B cell (primary cell): ENCODE measurements around the gene PLCL1. TPM values are rescaled to one million over a fixed set of nuclear protein-coding genes. Genes with fewer than 3 reads are reported as not detected.
A peak's percentile ranks its signal among the peaks of the same experiment; 100 is the strongest.

ENCODE experiments used
- ATAC-seq: fragments of 200-7000 bp; cut with Tn5 transposase; one replicate; pipeline ENCODE4 v1.10.0; 2021; ENCODE audit warnings: low read depth, mild to moderate bottlenecking, moderate number of reproducible peaks, moderate library complexity
- CTCF ChIA-PET: fragments of 350-600 bp; sonication (Branson Sonifier 250); formaldehyde crosslinking; loops from one replicate; lab custom pipeline; 2021; ENCODE audit warnings: antibody characterized with exemption, inconsistent platforms; lab: Charles Lee
- POLR2A ChIA-PET: fragments of 350-600 bp; sonication (Branson Sonifier 250); formaldehyde crosslinking; loops from one replicate; lab custom pipeline; 2021; ENCODE audit warnings: antibody characterized with exemption; lab: Charles Lee
- DNase-seq: peaks from one replicate; pipeline ENCODE4 v3.0.0; 2013
- H2AFZ ChIP-seq: 2 replicates; pipeline ENCODE4 v1.6.1; 2012; ENCODE audit warnings: mild to moderate bottlenecking, low read depth, low read length; ENCODE audit not compliant: insufficient read depth, poor library complexity, severe bottlenecking
- H3K27ac ChIP-seq, 2 donors: 1 replicate in 1 of 2; 2 replicates in 1 of 2; pipeline ENCODE4 v1.5.1; 2012 to 2013; ENCODE audit warnings: low read length in 2 of 2, mild to moderate bottlenecking in 2 of 2, moderate library complexity in 1 of 2
- H3K27me3 ChIP-seq, 4 experiments: fragments of 200-600 bp in 1 of 4; sonication (generic) in 1 of 4; replicated peaks in 1 of 4; 1 replicate in 2 of 4; 2 replicates in 2 of 4; pipeline versions ENCODE4 v1.6.1 to v1.7.0; 2013 to 2016; ENCODE audit warnings: low read length in 3 of 4, mild to moderate bottlenecking in 2 of 4, mixed read lengths in 1 of 4, moderate library complexity in 1 of 4; ENCODE audit not compliant: insufficient read depth in 4 of 4, control insufficient read depth in 3 of 4; ENCODE audit errors: control extremely low read depth in 1 of 4
- H3K36me3 ChIP-seq, 2 experiments: replicated peaks in 1 of 2; 1 replicate in 1 of 2; 2 replicates in 1 of 2; pipeline versions ENCODE4 v1.6.1 to v1.7.1; 2013; ENCODE audit warnings: low read length in 1 of 2; ENCODE audit not compliant: insufficient read depth in 2 of 2, control insufficient read depth in 1 of 2; ENCODE audit errors: control extremely low read depth in 1 of 2, extremely low read depth in 1 of 2
- H3K4me1 ChIP-seq, 2 donors: fragments of 200-600 bp in 1 of 2; sonication (generic) in 1 of 2; 1 replicate in 1 of 2; 2 replicates in 1 of 2; pipeline versions ENCODE4 v1.5.1 to v1.6.1; 2013 to 2017; ENCODE audit warnings: low read length in 2 of 2; ENCODE audit not compliant: control insufficient read depth in 2 of 2, insufficient read depth in 2 of 2
- H3K4me2 ChIP-seq: replicated peaks from 2 replicates; pipeline ENCODE3; 2012; ENCODE audit warnings: mild to moderate bottlenecking, low read depth, low read length; ENCODE audit not compliant: poor library complexity, severe bottlenecking
- H3K4me3 ChIP-seq, 5 experiments: fragments of 200-600 bp in 1 of 5; sonication (generic) in 1 of 5; 1 replicate in 3 of 5; 2 replicates in 2 of 5; pipeline versions ENCODE4 v1.5.1 to v1.7.0; 2011 to 2016; ENCODE audit warnings: low read length in 4 of 5, mild to moderate bottlenecking in 4 of 5, low read depth in 2 of 5, control low read depth in 1 of 5, moderate library complexity in 1 of 5; ENCODE audit not compliant: insufficient read depth in 1 of 5; ENCODE audit errors: control extremely low read depth in 1 of 5, extremely low read depth in 1 of 5
- H3K79me2 ChIP-seq: fragments of 200-600 bp; sonication (generic); one replicate; pipeline ENCODE4 v1.6.0; 2016; ENCODE audit warnings: low read length; ENCODE audit not compliant: control insufficient read depth, insufficient read depth
- H3K9ac ChIP-seq: fragments of 200-600 bp; sonication (generic); 2 replicates; pipeline ENCODE4 v1.6.1; 2017; ENCODE audit warnings: mild to moderate bottlenecking, low read length, moderate library complexity
- H3K9me3 ChIP-seq, 3 donors: one replicate each; pipeline versions ENCODE4 v1.6.1 to v1.7.1; 2013; ENCODE audit warnings: low read length in 2 of 3; ENCODE audit not compliant: control insufficient read depth in 2 of 3, insufficient read depth in 1 of 3; ENCODE audit errors: control extremely low read depth in 1 of 3
- H4K20me1 ChIP-seq: 2 replicates; pipeline ENCODE4 v1.6.0; 2012; ENCODE audit warnings: mild to moderate bottlenecking, low read length; ENCODE audit not compliant: insufficient read depth, control insufficient read depth, poor library complexity, severe bottlenecking
- H3K27ac Mint-ChIP-seq: one replicate; pipeline ENCODE4 v1.8.0; 2021; ENCODE audit warnings: mixed read lengths
- H3K27me3 Mint-ChIP-seq: one replicate; pipeline ENCODE4 v1.8.0; 2021; ENCODE audit warnings: mixed read lengths
- H3K4me1 Mint-ChIP-seq: one replicate; pipeline ENCODE4 v1.8.0; 2021; ENCODE audit warnings: mixed read lengths
- H3K4me3 Mint-ChIP-seq: one replicate; pipeline ENCODE4 v1.8.0; 2021; ENCODE audit warnings: mixed read lengths
- H3K9me3 Mint-ChIP-seq: one replicate; pipeline ENCODE4 v1.8.0; 2022; ENCODE audit warnings: mixed read lengths; ENCODE audit not compliant: insufficient read depth
- EZH2 ChIP-seq: IDR thresholded peaks from 2 replicates; pipeline ENCODE4 v1.6.1; 2012; ENCODE audit warnings: borderline replicate concordance, low read depth, mild to moderate bottlenecking, moderate library complexity, low read length; ENCODE audit not compliant: insufficient read depth, poor library complexity, severe bottlenecking
- WGBS: methylation state at CpG from one replicate; pipeline ENCODE4 v1.1.5; 2013; ENCODE audit warnings: missing lambda C conversion rate; ENCODE audit not compliant: insufficient coverage; 5-methylcytosine and 5-hydroxymethylcytosine counted together
- intact Hi-C: fragments of 100-400 bp; cut with micrococcal nuclease; formaldehyde crosslinking; loops from one replicate; pipeline ENCODE4 v1.10.0; 2022
- polyA minus RNA-seq: library from RNA; depleted of rRNA, polyadenylated mRNA; stranded (reverse); fragments of >200 nt; gene quantifications from 2 replicates; pipeline ENCODE4 v1.2.3, GENCODE V29; 2012
- polyA plus RNA-seq: library from polyadenylated mRNA; depleted of rRNA; stranded (reverse); fragments of >200 nt; gene quantifications from 2 replicates; pipeline ENCODE4 v1.2.3, GENCODE V29; 2012
- total RNA-seq, 2 donors: library from RNA; stranded (reverse); fragments of 120-200 nt in 1 of 2; gene quantifications; 1 replicate in 1 of 2; 2 replicates in 1 of 2; pipeline versions ENCODE4 v1.2.3 to v1.2.4, GENCODE V29; 2013 to 2022
- TF ChIP-seq, protein P1 (sequence below): fragments of 200-600 bp; IDR thresholded peaks from one replicate; pipeline ENCODE4 v1.8.0; 2022; ENCODE audit warnings: antibody characterized with exemption, mild to moderate bottlenecking

PLCL1 gene
- total RNA-seq (0.07 and 0.12 TPM in 2 replicates), polyA plus RNA-seq (0.23 and 0.25 TPM in 2 replicates), polyA minus RNA-seq (0.50 and 0.51 TPM in 2 replicates)
- 0.65 TPM for total RNA-seq (2013)

DNA sequence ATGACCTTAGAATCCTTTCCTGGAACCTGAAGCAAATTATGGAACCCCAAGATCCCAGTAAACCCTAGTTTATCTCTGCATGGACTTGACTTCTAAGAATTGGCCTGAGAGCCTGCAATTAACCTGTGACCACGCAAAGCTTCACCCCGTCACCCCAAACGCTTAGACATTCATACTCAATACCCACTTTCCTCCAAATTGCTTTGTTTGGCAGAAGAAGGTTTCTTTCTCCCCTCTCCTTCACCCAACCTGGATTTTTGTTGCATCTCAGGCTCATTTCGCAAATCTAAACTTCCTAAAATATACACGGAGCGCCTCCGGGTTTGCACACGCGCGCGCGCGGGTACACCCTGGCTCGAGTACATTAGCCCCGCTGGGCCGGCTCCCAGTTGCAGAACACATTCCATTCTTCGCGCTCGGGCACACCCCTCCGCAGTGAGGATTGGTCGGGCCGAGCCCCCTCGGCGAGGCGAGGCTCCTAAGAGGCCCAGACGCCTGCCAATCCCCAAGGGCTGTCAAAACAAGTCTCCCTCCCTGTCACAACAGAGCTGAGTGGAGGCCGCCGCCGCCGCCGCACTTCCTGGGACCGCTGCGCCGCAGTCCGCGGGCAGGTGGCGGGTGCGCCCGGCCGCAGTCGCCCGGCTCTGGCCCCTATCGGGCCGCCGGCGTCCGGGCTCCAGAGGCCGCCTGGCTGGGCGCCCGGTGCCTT, at the start of gene PLCL1:
Gene PLCL1, plus strand, starts transcription at position 545 of the 709 bp plus-strand sequence.
- no peaks in the 10 kb centered on the region for H4K20me1 ChIP-seq
- TF ChIP-seq, protein P1, sequence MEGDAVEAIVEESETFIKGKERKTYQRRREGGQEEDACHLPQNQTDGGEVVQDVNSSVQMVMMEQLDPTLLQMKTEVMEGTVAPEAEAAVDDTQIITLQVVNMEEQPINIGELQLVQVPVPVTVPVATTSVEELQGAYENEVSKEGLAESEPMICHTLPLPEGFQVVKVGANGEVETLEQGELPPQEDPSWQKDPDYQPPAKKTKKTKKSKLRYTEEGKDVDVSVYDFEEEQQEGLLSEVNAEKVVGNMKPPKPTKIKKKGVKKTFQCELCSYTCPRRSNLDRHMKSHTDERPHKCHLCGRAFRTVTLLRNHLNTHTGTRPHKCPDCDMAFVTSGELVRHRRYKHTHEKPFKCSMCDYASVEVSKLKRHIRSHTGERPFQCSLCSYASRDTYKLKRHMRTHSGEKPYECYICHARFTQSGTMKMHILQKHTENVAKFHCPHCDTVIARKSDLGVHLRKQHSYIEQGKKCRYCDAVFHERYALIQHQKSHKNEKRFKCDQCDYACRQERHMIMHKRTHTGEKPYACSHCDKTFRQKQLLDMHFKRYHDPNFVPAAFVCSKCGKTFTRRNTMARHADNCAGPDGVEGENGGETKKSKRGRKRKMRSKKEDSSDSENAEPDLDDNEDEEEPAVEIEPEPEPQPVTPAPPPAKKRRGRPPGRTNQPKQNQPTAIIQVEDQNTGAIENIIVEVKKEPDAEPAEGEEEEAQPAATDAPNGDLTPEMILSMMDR = no peak
- H3K79me2 ChIP-seq = no peaks in the 10 kb centered on the region
- no peaks in the 10 kb centered on the region for H3K36me3 ChIP-seq
- Mint-ChIP-seq H3K4me1 (peaks cover 14% of the 10 kb centered on the region), H3K27ac (no peak within 1 kb of the TSS), H3K27me3 (peaks cover 66% of the 10 kb centered on the region), H3K4me3 (peak within 1 kb of the TSS; percentile 84), H3K9me3 (no peaks in the 10 kb centered on the region)
- peaks cover 12 to 16% of the 10 kb centered on the region in 2 donors for H3K4me1 ChIP-seq
- intact Hi-C loops = no loop called here
- H3K27me3 ChIP-seq = peaks cover 0 to 53% (median 50%) of the 10 kb centered on the region in 4 experiments
- H3K4me3 ChIP-seq = peak within 1 kb of the TSS; percentile 34 to 65 (median 48)
- peak within 1 kb of the TSS; percentile 81 for H2AFZ ChIP-seq
- peak within 1 kb of the TSS; percentile 94 for H3K4me2 ChIP-seq
- ChIA-PET POLR2A (no interaction called here), CTCF (interaction anchor here (0.7 kb wide), 1 partner anchor 9 kb away, joined by 3 read pairs; no protein-coding TSS in a partner anchor)
- DNase-seq (peak; percentile 74), ATAC-seq (peak; percentile 95)
- H3K27ac ChIP-seq = no peak within 1 kb of the TSS
- under 1% methylated on average over 50 of the region's 50 CpGs for WGBS
- H3K9me3 ChIP-seq = no peaks in the 10 kb centered on the region
- peak within 1 kb of the TSS; percentile 68 for H3K9ac ChIP-seq

DNA sequence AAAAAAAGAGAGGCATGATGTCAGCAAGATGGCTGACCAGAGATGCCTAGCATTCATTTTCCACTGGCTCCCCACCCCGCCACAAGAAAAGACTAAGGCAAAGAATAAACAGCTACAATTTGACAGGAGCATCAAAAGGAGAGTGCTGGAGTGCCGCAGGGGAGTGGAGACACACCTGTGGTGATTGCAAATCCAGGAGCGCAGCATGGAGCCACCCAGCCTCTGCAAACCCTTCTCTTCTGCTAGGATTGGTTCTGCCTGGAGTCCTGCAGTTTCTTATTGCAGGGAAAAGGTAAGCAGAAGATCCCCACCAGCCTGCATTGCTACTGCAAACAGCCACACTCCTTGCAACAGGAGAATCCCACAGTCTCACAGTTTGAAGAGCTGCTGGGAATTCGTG, 45.4 kb upstream of the PLCL1 start:
- Histone ChIP-seq H4K20me1 (no peaks in the 10 kb centered on the region), H3K9me3 (peaks cover 0 to 25% (median 9%) of the 10 kb centered on the region in 3 donors), H3K27me3 (no peaks in the 10 kb centered on the region), H3K4me3 (no peak overlapping the region), H3K27ac (no peak overlapping the region), H3K9ac (no peak overlapping the region), H3K4me1 (no peaks in the 10 kb centered on the region), H3K4me2 (no peak overlapping the region), H2AFZ (no peak overlapping the region), H3K79me2 (no peaks in the 10 kb centered on the region), H3K36me3 (no peaks in the 10 kb centered on the region)
- CTCF ChIA-PET = interaction anchor here (0.6 kb wide), 1 partner anchor 13 kb away, joined by 3 read pairs; no protein-coding TSS in a partner anchor
- ATAC-seq = no peak
- TF ChIP-seq EZH2 = no peak
- Mint-ChIP-seq H3K4me3 (no peak overlapping the region), H3K27ac (no peak overlapping the region), H3K9me3 (peaks cover 13% of the 10 kb centered on the region), H3K27me3 (peaks cover 12% of the 10 kb centered on the region), H3K4me1 (no peaks in the 10 kb centered on the region)
- POLR2A ChIA-PET = no interaction called here
- WGBS = 74% methylated on average over 3 of the region's 4 CpGs
- intact Hi-C loops = no loop called here
- no peak for DNase-seq
